ENCODE results near the gene ANKRD13B.
A peak's percentile ranks its signal among the peaks of the same experiment; 100 is the strongest.

ANKRD13B gene

GRCh38 chr17:29616300-29617048 lies 23.5 kb downstream of the ANKRD13B start:
- DNase-seq (ENCODE audit: low read depth in 3 of 3, low spot score in 1 of 3): no peak

GRCh38 chr17:29617125-29617480 lies 24.2 kb downstream of the ANKRD13B start:
- DNase-seq (ENCODE audit: low read depth in 3 of 3, low spot score in 1 of 3): peak; percentile 65 to 91 (median 71)

GRCh38 chr17:29617481-29618271 lies 24.7 kb downstream of the ANKRD13B start:
- peak; percentile 60 to 83 (median 76) for DNase-seq (ENCODE audit: low read depth in 3 of 3, low spot score in 1 of 3)

- DNase-seq (ENCODE audit: low read depth in 3 of 3, low spot score in 1 of 3): no peak
These were observed 25.5 kb downstream of the ANKRD13B start for GRCh38 chr17:29618272-29619065.

GRCh38 chr17:29619251-29619650 lies 26.3 kb downstream of the ANKRD13B start:
- no peak for DNase-seq (ENCODE audit: low read depth in 3 of 3, low spot score in 1 of 3)

- no peak for DNase-seq (ENCODE audit: low read depth in 3 of 3, low spot score in 1 of 3)
These were observed 27.3 kb downstream of the ANKRD13B start for GRCh38 chr17:29620271-29620670.

- no peak for DNase-seq (ENCODE audit: low read depth in 3 of 3, low spot score in 1 of 3)
These were observed 28.0 kb downstream of the ANKRD13B start for GRCh38 chr17:29620779-29621500.

GRCh38 chr17:29621751-29622194 lies 28.8 kb downstream of the ANKRD13B start:
- no peak for DNase-seq (ENCODE audit: low read depth in 3 of 3, low spot score in 1 of 3)

- DNase-seq (ENCODE audit: low read depth in 3 of 3, low spot score in 1 of 3): peak in 1 of 3 donors; percentile 68
These were observed 29.7 kb downstream of the ANKRD13B start, which contains the start of gene CORO6 for GRCh38 chr17:29622337-29623282. Gene CORO6, minus strand, starts transcription at chr17:29622912. Its CDS starts 1,491 bp downstream, at chr17:29621421.

- no peak for DNase-seq (ENCODE audit: low read depth in 3 of 3, low spot score in 1 of 3)
These were observed 30.3 kb downstream of the ANKRD13B start for GRCh38 chr17:29623283-29623647.

GRCh38 chr17:29624586-29624985 lies 31.7 kb downstream of the ANKRD13B start:
- no peak for DNase-seq (ENCODE audit: low read depth in 3 of 3, low spot score in 1 of 3)

GRCh38 chr17:29625037-29625750 lies 32.3 kb downstream of the ANKRD13B start:
- DNase-seq (ENCODE audit: low read depth in 3 of 3, low spot score in 1 of 3): no peak

GRCh38 chr17:29627951-29628350 lies 35.0 kb downstream of the ANKRD13B start:
- DNase-seq (ENCODE audit: low read depth in 3 of 3, low spot score in 1 of 3): no peak

GRCh38 chr17:29628644-29629043 lies 35.7 kb downstream of the ANKRD13B start:
- no peak for DNase-seq (ENCODE audit: low read depth in 3 of 3, low spot score in 1 of 3)

- DNase-seq (ENCODE audit: low read depth in 3 of 3, low spot score in 1 of 3): no peak
These were observed 36.9 kb downstream of the ANKRD13B start for GRCh38 chr17:29629839-29630238.

- no peak for DNase-seq (ENCODE audit: low read depth in 3 of 3, low spot score in 1 of 3)
These were observed 37.8 kb downstream of the ANKRD13B start for GRCh38 chr17:29630630-29631193.

- DNase-seq (ENCODE audit: low read depth in 3 of 3, low spot score in 1 of 3): no peak
These were observed 41.0 kb downstream of the ANKRD13B start for GRCh38 chr17:29633886-29634285.

GRCh38 chr17:29640413-29640812 lies 47.5 kb downstream of the ANKRD13B start:
- no peak for DNase-seq (ENCODE audit: low read depth in 3 of 3, low spot score in 1 of 3)
